ENCODE measurements around the gene ADCK1. TPM values are rescaled to one million over a fixed set of nuclear protein-coding genes. Genes with fewer than 3 reads are reported as not detected.

Gene ADCK1
- total RNA-seq, 1 donor from 2014 or later = 7.8 TPM

DNA sequence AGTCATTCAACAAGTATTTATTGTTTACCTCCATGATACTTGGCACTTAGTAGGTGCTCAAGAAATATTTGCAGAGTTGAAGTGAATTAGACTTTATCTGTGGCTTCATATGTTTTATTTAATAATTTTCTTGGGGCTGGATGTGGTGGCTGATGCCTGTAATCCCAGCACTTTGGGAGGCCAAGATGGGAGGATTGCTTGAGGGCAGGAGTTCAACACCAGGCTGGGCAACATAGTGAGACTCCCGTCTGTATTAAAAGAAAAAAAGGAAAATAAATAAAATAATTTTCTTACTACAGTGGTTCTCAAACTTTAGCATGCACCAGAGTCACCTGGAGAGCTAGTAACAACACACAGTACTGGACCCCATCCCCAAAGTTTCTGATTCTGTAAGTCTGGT, 905 bp downstream of the ADCK1 start:
- Mint-ChIP-seq H3K9me3 (ENCODE audit: unreplicated experiment) (no peaks in the 10 kb centered on the region), H3K27ac (ENCODE audit: unreplicated experiment) (peak overlapping the region; percentile 83), H3K4me1 (ENCODE audit: unreplicated experiment) (peaks cover 10% of the 10 kb centered on the region), H3K36me3 (ENCODE audit: unreplicated experiment) (no peaks in the 10 kb centered on the region), H3K4me3 (ENCODE audit: unreplicated experiment) (peak overlapping the region; percentile 80), H3K27me3 (ENCODE audit: unreplicated experiment) (peaks cover 3% of the 10 kb centered on the region)
- TF ChIP-seq CTCF (IDR thresholded peaks at IDR 0.05) = no peak
- no peak for DNase-seq (ENCODE audit: extremely low spot score, unreplicated experiment)

GRCh38 chr14:77804592-77804991, 4.7 kb downstream of the ADCK1 start:
- Mint-ChIP-seq H3K27me3 (ENCODE audit: unreplicated experiment) (no peaks in the 10 kb centered on the region), H3K4me1 (ENCODE audit: unreplicated experiment) (peaks cover 8% of the 10 kb centered on the region), H3K4me3 (ENCODE audit: unreplicated experiment) (no peak overlapping the region), H3K36me3 (ENCODE audit: unreplicated experiment) (no peaks in the 10 kb centered on the region), H3K9me3 (ENCODE audit: unreplicated experiment) (no peaks in the 10 kb centered on the region), H3K27ac (ENCODE audit: unreplicated experiment) (no peak overlapping the region)
- DNase-seq (ENCODE audit: extremely low spot score, unreplicated experiment) = no peak
- no peak for TF ChIP-seq CTCF (IDR thresholded peaks at IDR 0.05)

- Mint-ChIP-seq H3K36me3 (ENCODE audit: unreplicated experiment) (no peaks in the 10 kb centered on the region), H3K9me3 (ENCODE audit: unreplicated experiment) (no peaks in the 10 kb centered on the region), H3K27me3 (ENCODE audit: unreplicated experiment) (no peaks in the 10 kb centered on the region), H3K27ac (ENCODE audit: unreplicated experiment) (no peak overlapping the region), H3K4me1 (ENCODE audit: unreplicated experiment) (peaks cover 2% of the 10 kb centered on the region), H3K4me3 (ENCODE audit: unreplicated experiment) (no peak overlapping the region)
- no peak for DNase-seq (ENCODE audit: extremely low spot score, unreplicated experiment)
- no peak for TF ChIP-seq CTCF (IDR thresholded peaks at IDR 0.05)
Measured at GRCh38 chr14:77805706-77806105, 5.8 kb downstream of the ADCK1 start.

GRCh38 chr14:77808250-77808649, 8.3 kb downstream of the ADCK1 start:
- Mint-ChIP-seq H3K4me1 (ENCODE audit: unreplicated experiment) (peaks cover 2% of the 10 kb centered on the region), H3K9me3 (ENCODE audit: unreplicated experiment) (no peaks in the 10 kb centered on the region), H3K4me3 (ENCODE audit: unreplicated experiment) (no peak overlapping the region), H3K27ac (ENCODE audit: unreplicated experiment) (no peak overlapping the region), H3K36me3 (ENCODE audit: unreplicated experiment) (no peaks in the 10 kb centered on the region), H3K27me3 (ENCODE audit: unreplicated experiment) (no peaks in the 10 kb centered on the region)
- no peak for TF ChIP-seq CTCF (IDR thresholded peaks at IDR 0.05)
- DNase-seq (ENCODE audit: extremely low spot score, unreplicated experiment) = no peak

GRCh38 chr14:77809011-77809410, 9.1 kb downstream of the ADCK1 start:
- peaks cover 2% of the 10 kb centered on the region for H3K4me1 Mint-ChIP-seq (ENCODE audit: unreplicated experiment)

More at GRCh38 chr14:77809011-77809410, 9.1 kb downstream of the ADCK1 start:
- Mint-ChIP-seq H3K9me3 (ENCODE audit: unreplicated experiment) (no peaks in the 10 kb centered on the region), H3K27me3 (ENCODE audit: unreplicated experiment) (no peaks in the 10 kb centered on the region), H3K27ac (ENCODE audit: unreplicated experiment) (no peak overlapping the region), H3K36me3 (ENCODE audit: unreplicated experiment) (no peaks in the 10 kb centered on the region), H3K4me3 (ENCODE audit: unreplicated experiment) (no peak overlapping the region)
- no peak for DNase-seq (ENCODE audit: extremely low spot score, unreplicated experiment)
- no peak for TF ChIP-seq CTCF (IDR thresholded peaks at IDR 0.05)

Measured in osteocyte (in vitro differentiated cells).